GM19193 (cell line): ENCODE measurements around the gene ZCCHC10.

ENCODE experiments used
- POLR2A ChIP-seq: IDR thresholded peaks from 4 replicates; pipeline ENCODE4 v1.6.1; 2011; ENCODE audit not compliant: insufficient read depth, insufficient read length; ENCODE audit errors: extremely low read depth

The ZCCHC10 gene

GRCh38 chr5:133025804-133026663, at the start of gene ZCCHC10:
Gene ZCCHC10 (minus strand): TSS chr5:133026549. CDS start chr5:133026537, 12 bp downstream.
- peak; percentile 95 for TF ChIP-seq POLR2A

- TF ChIP-seq POLR2A, result no peak
Observed at GRCh38 chr5:133075572-133076536, 49.5 kb upstream of the ZCCHC10 start.

GRCh38 chr5:133072021-133072420, 45.7 kb upstream of the ZCCHC10 start:
- TF ChIP-seq POLR2A, result no peak

- TF ChIP-seq POLR2A, result no peak
Observed at GRCh38 chr5:133066045-133066444, 39.7 kb upstream of the ZCCHC10 start.

- TF ChIP-seq POLR2A, result no peak
Observed at GRCh38 chr5:133065471-133065870, 39.1 kb upstream of the ZCCHC10 start.

GRCh38 chr5:133063965-133064364, 37.6 kb upstream of the ZCCHC10 start:
- no peak for TF ChIP-seq POLR2A

GRCh38 chr5:133062276-133062675, 35.9 kb upstream of the ZCCHC10 start:
- no peak for TF ChIP-seq POLR2A

- no peak for TF ChIP-seq POLR2A
Observed at GRCh38 chr5:133059621-133060020, 33.3 kb upstream of the ZCCHC10 start.

GRCh38 chr5:133056891-133057290, 30.5 kb upstream of the ZCCHC10 start:
- TF ChIP-seq POLR2A, result no peak

GRCh38 chr5:133054697-133055471, 28.5 kb upstream of the ZCCHC10 start:
- no peak for TF ChIP-seq POLR2A

- TF ChIP-seq POLR2A, result no peak
Observed at GRCh38 chr5:133053448-133053847, 27.1 kb upstream of the ZCCHC10 start.

- peak; percentile 45 for TF ChIP-seq POLR2A
Observed at GRCh38 chr5:133052317-133053175, 26.2 kb upstream of the ZCCHC10 start.

GRCh38 chr5:133051542-133052316, 25.4 kb upstream of the ZCCHC10 start, which contains the start of gene HSPA4:
Gene HSPA4 (plus strand): TSS chr5:133052013. CDS start chr5:133052251, 238 bp downstream.
- TF ChIP-seq POLR2A, result peak; percentile 93

GRCh38 chr5:133051061-133051541, 24.8 kb upstream of the ZCCHC10 start:
- TF ChIP-seq POLR2A, result no peak
